Measurements from ENCODE around the gene OTOG.
A peak's percentile ranks its signal among the peaks of the same experiment; 100 is the strongest.

OTOG gene

GRCh38 chr11:17547051-17547577 is at the start of gene OTOG:
Gene OTOG, plus strand, starts transcription at chr11:17547259. Its CDS starts 114 bp downstream, at chr11:17547373.
- no CpG with 5 or more reads among the region's 20 CpGs for WGBS (ENCODE audit: insufficient coverage, insufficient read length)
- Histone ChIP-seq H3K27me3 (ENCODE audit: control insufficient read depth, insufficient read depth, low read length) (no peaks in the 10 kb centered on the region), H3K27ac (ENCODE audit: low read length) (no peak within 1 kb of the TSS), H3K4me1 (ENCODE audit: control insufficient read depth, insufficient read depth, low read length) (peaks cover 8% of the 10 kb centered on the region), H3K36me3 (ENCODE audit: control insufficient read depth, insufficient read depth, low read length) (no peaks in the 10 kb centered on the region), H3K9me3 (ENCODE audit: control insufficient read depth, insufficient read depth, low read length) (no peaks in the 10 kb centered on the region), H3K4me3 (ENCODE audit: low read length) (peak within 1 kb of the TSS; percentile 37; the same call in 1 of the 2 replicates)
- peak; percentile 63 for DNase-seq (ENCODE audit: low read depth, low spot score)

GRCh38 chr11:17498058-17498457 is 49.0 kb upstream of the OTOG start:
- Histone ChIP-seq H3K4me1 (ENCODE audit: control insufficient read depth, insufficient read depth, low read length) (no peaks in the 10 kb centered on the region), H3K36me3 (ENCODE audit: control insufficient read depth, insufficient read depth, low read length) (no peaks in the 10 kb centered on the region), H3K9me3 (ENCODE audit: control insufficient read depth, insufficient read depth, low read length) (no peaks in the 10 kb centered on the region), H3K27me3 (ENCODE audit: control insufficient read depth, insufficient read depth, low read length) (no peaks in the 10 kb centered on the region), H3K4me3 (ENCODE audit: low read length) (no peak overlapping the region), H3K27ac (ENCODE audit: low read length) (no peak overlapping the region)
- no CpG with 5 or more reads among the region's 4 CpGs for WGBS (ENCODE audit: insufficient coverage, insufficient read length)
- no peak for DNase-seq (ENCODE audit: low read depth, low spot score)

GRCh38 chr11:17498475-17498874 is 48.6 kb upstream of the OTOG start:
- DNase-seq (ENCODE audit: low read depth, low spot score), result no peak
- no peaks in the 10 kb centered on the region for H3K4me1 ChIP-seq (ENCODE audit: control insufficient read depth, insufficient read depth, low read length)
- no peaks in the 10 kb centered on the region for H3K9me3 ChIP-seq (ENCODE audit: control insufficient read depth, insufficient read depth, low read length)
- no peaks in the 10 kb centered on the region for H3K27me3 ChIP-seq (ENCODE audit: control insufficient read depth, insufficient read depth, low read length)
- H3K27ac ChIP-seq (ENCODE audit: low read length), result no peak overlapping the region
- H3K36me3 ChIP-seq (ENCODE audit: control insufficient read depth, insufficient read depth, low read length), result no peaks in the 10 kb centered on the region
- H3K4me3 ChIP-seq (ENCODE audit: low read length), result no peak overlapping the region
- WGBS (ENCODE audit: insufficient coverage, insufficient read length), result no CpG with 5 or more reads among the region's 5 CpGs

GRCh38 chr11:17500673-17501072 is 46.4 kb upstream of the OTOG start:
- WGBS (ENCODE audit: insufficient coverage, insufficient read length), result no CpG with 5 or more reads among the region's 12 CpGs
- no peaks in the 10 kb centered on the region for H3K27me3 ChIP-seq (ENCODE audit: control insufficient read depth, insufficient read depth, low read length)

GRCh38 chr11:17502630-17503029 is 44.4 kb upstream of the OTOG start:
- Histone ChIP-seq H3K27me3 (ENCODE audit: control insufficient read depth, insufficient read depth, low read length) (no peaks in the 10 kb centered on the region), H3K27ac (ENCODE audit: low read length) (no peak overlapping the region), H3K4me1 (ENCODE audit: control insufficient read depth, insufficient read depth, low read length) (no peaks in the 10 kb centered on the region), H3K4me3 (ENCODE audit: low read length) (no peak overlapping the region), H3K9me3 (ENCODE audit: control insufficient read depth, insufficient read depth, low read length) (no peaks in the 10 kb centered on the region), H3K36me3 (ENCODE audit: control insufficient read depth, insufficient read depth, low read length) (no peaks in the 10 kb centered on the region)
- no peak for DNase-seq (ENCODE audit: low read depth, low spot score)
- no CpG with 5 or more reads among the region's 4 CpGs for WGBS (ENCODE audit: insufficient coverage, insufficient read length)

More at GRCh38 chr11:17500673-17501072, 46.4 kb upstream of the OTOG start:
- DNase-seq (ENCODE audit: low read depth, low spot score), result no peak
- Histone ChIP-seq H3K36me3 (ENCODE audit: control insufficient read depth, insufficient read depth, low read length) (no peaks in the 10 kb centered on the region), H3K4me1 (ENCODE audit: control insufficient read depth, insufficient read depth, low read length) (no peaks in the 10 kb centered on the region), H3K4me3 (ENCODE audit: low read length) (no peak overlapping the region), H3K27ac (ENCODE audit: low read length) (no peak overlapping the region), H3K9me3 (ENCODE audit: control insufficient read depth, insufficient read depth, low read length) (no peaks in the 10 kb centered on the region)

GRCh38 chr11:17504330-17505107 is 42.5 kb upstream of the OTOG start:
- Histone ChIP-seq H3K27ac (ENCODE audit: low read length) (no peak overlapping the region), H3K27me3 (ENCODE audit: control insufficient read depth, insufficient read depth, low read length) (no peaks in the 10 kb centered on the region), H3K9me3 (ENCODE audit: control insufficient read depth, insufficient read depth, low read length) (no peaks in the 10 kb centered on the region), H3K4me1 (ENCODE audit: control insufficient read depth, insufficient read depth, low read length) (no peaks in the 10 kb centered on the region), H3K36me3 (ENCODE audit: control insufficient read depth, insufficient read depth, low read length) (no peaks in the 10 kb centered on the region), H3K4me3 (ENCODE audit: low read length) (no peak overlapping the region)
- DNase-seq (ENCODE audit: low read depth, low spot score), result no peak
- WGBS (ENCODE audit: insufficient coverage, insufficient read length), result no CpG with 5 or more reads among the region's 9 CpGs

GRCh38 chr11:17505146-17505545 is 41.9 kb upstream of the OTOG start:
- H3K27ac ChIP-seq (ENCODE audit: low read length), result no peak overlapping the region
- no peaks in the 10 kb centered on the region for H3K4me1 ChIP-seq (ENCODE audit: control insufficient read depth, insufficient read depth, low read length)
- H3K36me3 ChIP-seq (ENCODE audit: control insufficient read depth, insufficient read depth, low read length), result no peaks in the 10 kb centered on the region
- no peaks in the 10 kb centered on the region for H3K9me3 ChIP-seq (ENCODE audit: control insufficient read depth, insufficient read depth, low read length)
- H3K27me3 ChIP-seq (ENCODE audit: control insufficient read depth, insufficient read depth, low read length), result no peaks in the 10 kb centered on the region
- DNase-seq (ENCODE audit: low read depth, low spot score), result no peak
- H3K4me3 ChIP-seq (ENCODE audit: low read length), result no peak overlapping the region
- WGBS (ENCODE audit: insufficient coverage, insufficient read length), result no CpG with 5 or more reads among the region's 4 CpGs

GRCh38 chr11:17506314-17506713 is 40.7 kb upstream of the OTOG start:
- H3K4me3 ChIP-seq (ENCODE audit: low read length), result no peak overlapping the region
- no peaks in the 10 kb centered on the region for H3K4me1 ChIP-seq (ENCODE audit: control insufficient read depth, insufficient read depth, low read length)
- no peaks in the 10 kb centered on the region for H3K36me3 ChIP-seq (ENCODE audit: control insufficient read depth, insufficient read depth, low read length)
- no peaks in the 10 kb centered on the region for H3K27me3 ChIP-seq (ENCODE audit: control insufficient read depth, insufficient read depth, low read length)
- no peak for DNase-seq (ENCODE audit: low read depth, low spot score)
- WGBS (ENCODE audit: insufficient coverage, insufficient read length), result no CpG with 5 or more reads among the region's 6 CpGs
- H3K27ac ChIP-seq (ENCODE audit: low read length), result no peak overlapping the region
- H3K9me3 ChIP-seq (ENCODE audit: control insufficient read depth, insufficient read depth, low read length), result no peaks in the 10 kb centered on the region

GRCh38 chr11:17506942-17507341 is 40.1 kb upstream of the OTOG start:
- no CpG with 5 or more reads among the region's 3 CpGs for WGBS (ENCODE audit: insufficient coverage, insufficient read length)
- Histone ChIP-seq H3K9me3 (ENCODE audit: control insufficient read depth, insufficient read depth, low read length) (no peaks in the 10 kb centered on the region), H3K27me3 (ENCODE audit: control insufficient read depth, insufficient read depth, low read length) (no peaks in the 10 kb centered on the region), H3K4me1 (ENCODE audit: control insufficient read depth, insufficient read depth, low read length) (no peaks in the 10 kb centered on the region), H3K36me3 (ENCODE audit: control insufficient read depth, insufficient read depth, low read length) (no peaks in the 10 kb centered on the region), H3K27ac (ENCODE audit: low read length) (no peak overlapping the region), H3K4me3 (ENCODE audit: low read length) (no peak overlapping the region)
- DNase-seq (ENCODE audit: low read depth, low spot score), result no peak

GRCh38 chr11:17507773-17508172 is 39.3 kb upstream of the OTOG start:
- no peaks in the 10 kb centered on the region for H3K27me3 ChIP-seq (ENCODE audit: control insufficient read depth, insufficient read depth, low read length)

GRCh38 chr11:17508306-17508705 is 38.8 kb upstream of the OTOG start:
- H3K36me3 ChIP-seq (ENCODE audit: control insufficient read depth, insufficient read depth, low read length), result no peaks in the 10 kb centered on the region
- no peaks in the 10 kb centered on the region for H3K4me1 ChIP-seq (ENCODE audit: control insufficient read depth, insufficient read depth, low read length)
- no peaks in the 10 kb centered on the region for H3K9me3 ChIP-seq (ENCODE audit: control insufficient read depth, insufficient read depth, low read length)
- H3K4me3 ChIP-seq (ENCODE audit: low read length), result no peak overlapping the region
- no CpG with 5 or more reads among the region's 3 CpGs for WGBS (ENCODE audit: insufficient coverage, insufficient read length)
- no peaks in the 10 kb centered on the region for H3K27me3 ChIP-seq (ENCODE audit: control insufficient read depth, insufficient read depth, low read length)
- no peak for DNase-seq (ENCODE audit: low read depth, low spot score)
- no peak overlapping the region for H3K27ac ChIP-seq (ENCODE audit: low read length)

More at GRCh38 chr11:17507773-17508172, 39.3 kb upstream of the OTOG start:
- H3K4me1 ChIP-seq (ENCODE audit: control insufficient read depth, insufficient read depth, low read length), result no peaks in the 10 kb centered on the region
- no peaks in the 10 kb centered on the region for H3K36me3 ChIP-seq (ENCODE audit: control insufficient read depth, insufficient read depth, low read length)
- H3K4me3 ChIP-seq (ENCODE audit: low read length), result no peak overlapping the region
- WGBS (ENCODE audit: insufficient coverage, insufficient read length), result no CpG with 5 or more reads among the region's 2 CpGs
- no peaks in the 10 kb centered on the region for H3K9me3 ChIP-seq (ENCODE audit: control insufficient read depth, insufficient read depth, low read length)
- no peak for DNase-seq (ENCODE audit: low read depth, low spot score)
- H3K27ac ChIP-seq (ENCODE audit: low read length), result no peak overlapping the region

Data from iPS DF 6.9 (cell line).